H9 (cell line): Measurements from ENCODE around the gene PNLIP. TPM values are rescaled to one million over a fixed set of nuclear protein-coding genes. Genes with fewer than 3 reads are reported as not detected.

Experiments
- DNase-seq: peaks from one replicate; pipeline ENCODE4 v3.0.0-alpha.2; 2017
- H2AFZ ChIP-seq: one replicate; pipeline ENCODE4 v1.6.1; 2013; ENCODE audit warnings: mild to moderate bottlenecking, low read length, control low read depth, moderate library complexity
- H2AK5ac ChIP-seq: 2 replicates; pipeline ENCODE4 v1.6.1; 2013; ENCODE audit warnings: low read length, control low read depth, mixed read lengths; ENCODE audit not compliant: insufficient read length
- H2BK120ac ChIP-seq: one replicate; pipeline ENCODE4 v1.6.1; 2013; ENCODE audit warnings: low read depth, mild to moderate bottlenecking, low read length, control low read depth, inconsistent platforms; ENCODE audit not compliant: poor library complexity, severe bottlenecking
- H2BK12ac ChIP-seq: 2 replicates; pipeline ENCODE4 v1.6.1; 2013; ENCODE audit warnings: low read length, control low read depth, mixed read lengths, low read depth; ENCODE audit not compliant: insufficient read length
- H2BK15ac ChIP-seq: 2 replicates; pipeline ENCODE4 v1.6.1; 2013; ENCODE audit warnings: low read depth, low read length, control low read depth
- H2BK20ac ChIP-seq: one replicate; pipeline ENCODE4 v1.6.1; 2013; ENCODE audit warnings: low read depth, mild to moderate bottlenecking, low read length, control low read depth, inconsistent platforms; ENCODE audit not compliant: poor library complexity, severe bottlenecking
- H2BK5ac ChIP-seq: 2 replicates; pipeline ENCODE4 v1.6.1; 2013; ENCODE audit warnings: low read length, control low read depth, mixed read lengths; ENCODE audit not compliant: insufficient read length
- H3K14ac ChIP-seq: 2 replicates; pipeline ENCODE4 v1.6.1; 2013; ENCODE audit warnings: low read length, control low read depth; ENCODE audit not compliant: insufficient read depth
- H3K18ac ChIP-seq: 2 replicates; pipeline ENCODE4 v1.6.1; 2013; ENCODE audit warnings: low read depth, mild to moderate bottlenecking, mixed read lengths, low read length, control low read depth; ENCODE audit not compliant: insufficient read length
- H3K23ac ChIP-seq: 2 replicates; pipeline ENCODE4 v1.6.1; 2013; ENCODE audit warnings: low read length, control low read depth, mixed read lengths, low read depth; ENCODE audit not compliant: insufficient read length
- H3K23me2 ChIP-seq: 2 replicates; pipeline ENCODE4 v1.6.1; 2013; ENCODE audit warnings: low read depth, mild to moderate bottlenecking, mixed read lengths, low read length, control low read depth; ENCODE audit not compliant: insufficient read length, poor library complexity, severe bottlenecking
- H3K27ac ChIP-seq: 2 replicates; pipeline ENCODE4 v1.5.1; 2013; ENCODE audit warnings: low read length, control low read depth, mixed read lengths, low read depth; ENCODE audit not compliant: insufficient read length
- H3K27me3 ChIP-seq: 2 replicates; pipeline ENCODE4 v1.6.1; 2013; ENCODE audit warnings: low read length, control low read depth, inconsistent platforms; ENCODE audit not compliant: insufficient read depth
- H3K4ac ChIP-seq: 2 replicates; pipeline ENCODE4 v1.6.1; 2013; ENCODE audit warnings: low read depth, mild to moderate bottlenecking, control low read depth, inconsistent platforms, low read length, moderate library complexity
- H3K4me1 ChIP-seq: 2 replicates; pipeline ENCODE4 v1.6.1; 2013; ENCODE audit warnings: low read length, control low read depth, inconsistent platforms; ENCODE audit not compliant: insufficient read depth
- H3K4me2 ChIP-seq: 2 replicates; pipeline ENCODE4 v1.6.1; 2013; ENCODE audit warnings: low read length, control low read depth, mixed read lengths; ENCODE audit not compliant: insufficient read length, insufficient read depth
- H3K56ac ChIP-seq: 2 replicates; pipeline ENCODE4 v1.6.1; 2013; ENCODE audit warnings: low read depth, mild to moderate bottlenecking, mixed read lengths, low read length, control low read depth; ENCODE audit not compliant: insufficient read length
- H3K79me1 ChIP-seq: 2 replicates; pipeline ENCODE4 v1.6.1; 2013; ENCODE audit warnings: low read depth, mild to moderate bottlenecking, moderate library complexity, low read length, control low read depth, inconsistent platforms; ENCODE audit not compliant: insufficient read depth, poor library complexity, severe bottlenecking
- H3K79me2 ChIP-seq: 2 replicates; pipeline ENCODE4 v1.6.1; 2013; ENCODE audit warnings: low read length, control low read depth, inconsistent platforms; ENCODE audit not compliant: insufficient read depth
- H3K9ac ChIP-seq: 2 replicates; pipeline ENCODE4 v1.6.1; 2013; ENCODE audit warnings: low read length, control low read depth, mixed read lengths; ENCODE audit not compliant: insufficient read length; ENCODE audit errors: extremely low read depth
- H3K9me3 ChIP-seq: one replicate; pipeline ENCODE4 v1.6.1; 2013; ENCODE audit warnings: low read depth, low read length, inconsistent platforms; ENCODE audit not compliant: control insufficient read depth
- H3T11ph ChIP-seq: one replicate; pipeline ENCODE4 v1.6.1; 2013; ENCODE audit warnings: mild to moderate bottlenecking, low read length, control low read depth, inconsistent platforms
- H4K20me1 ChIP-seq: one replicate; pipeline ENCODE4 v1.6.1; 2013; ENCODE audit not compliant: control insufficient read depth, insufficient read length, insufficient read depth
- H4K5ac ChIP-seq: 2 replicates; pipeline ENCODE4 v1.6.1; 2013; ENCODE audit warnings: low read depth, mild to moderate bottlenecking, mixed read lengths, low read length, control low read depth; ENCODE audit not compliant: insufficient read length
- H4K8ac ChIP-seq: replicated peaks from 2 replicates; pipeline ENCODE4 v1.6.1; 2013; ENCODE audit warnings: low read length, control low read depth, mixed read lengths, low read depth; ENCODE audit not compliant: insufficient read length
- H4K91ac ChIP-seq: 2 replicates; pipeline ENCODE4 v1.6.1; 2013; ENCODE audit warnings: low read depth, mild to moderate bottlenecking, moderate library complexity, mixed read lengths, low read length, control low read depth; ENCODE audit not compliant: insufficient read length
- H3K27ac Mint-ChIP-seq, 3 experiments: 2 replicates in 2 of 3; 3 replicates in 1 of 3; pipeline ENCODE4 v1.8.0; 2020 to 2021; ENCODE audit warnings: mixed read lengths in 3 of 3, mild to moderate bottlenecking in 1 of 3, moderate library complexity in 1 of 3
- H3K27me3 Mint-ChIP-seq: 2 replicates; pipeline ENCODE4 v1.8.0; 2021; ENCODE audit warnings: low read depth, mild to moderate bottlenecking, moderate library complexity, mixed read lengths
- H3K36me3 Mint-ChIP-seq, 3 experiments: 2 replicates in 2 of 3; 3 replicates in 1 of 3; pipeline ENCODE4 v1.8.0; 2020 to 2021; ENCODE audit warnings: low read depth in 3 of 3, mixed read lengths in 3 of 3; ENCODE audit not compliant: insufficient read depth in 1 of 3
- H3K4me1 Mint-ChIP-seq, 2 experiments: 2 replicates each; pipeline ENCODE4 v1.8.0; 2020; ENCODE audit warnings: mixed read lengths in 2 of 2
- H3K4me3 Mint-ChIP-seq, 2 experiments: 2 replicates in 1 of 2; 3 replicates in 1 of 2; pipeline ENCODE4 v1.8.0; 2020 to 2021; ENCODE audit warnings: mild to moderate bottlenecking in 2 of 2, mixed read lengths in 2 of 2, moderate library complexity in 1 of 2
- H3K9me3 Mint-ChIP-seq, 2 experiments: 2 replicates in 1 of 2; 3 replicates in 1 of 2; pipeline ENCODE4 v1.8.0; 2020; ENCODE audit warnings: mild to moderate bottlenecking in 2 of 2, mixed read lengths in 2 of 2, moderate library complexity in 1 of 2
- WGBS: extraction: QIAGEN DNeasy Blood & Tissue Kit; methylation state at CpG from one replicate; pipeline ENCODE4 v1.1.7; 2013; ENCODE audit warnings: missing lambda C conversion rate, low lambda C conversion rate, mixed read lengths; ENCODE audit not compliant: insufficient read length; ENCODE audit errors: extremely low coverage; 5-methylcytosine and 5-hydroxymethylcytosine counted together
- total RNA-seq: library from RNA; stranded (reverse); gene quantifications from 2 replicates; pipeline ENCODE4 v1.2.1, GENCODE V29; 2021
- TF ChIP-seq, protein P1 (sequence below): fragments of 200-600 bp; sonication (generic); conservative IDR thresholded peaks from 3 replicates; pipeline ENCODE4 v1.8.0; 2021; ENCODE audit warnings: antibody characterized with exemption, mild to moderate bottlenecking

Gene PNLIP
- total RNA-seq, 1 experiment from 2014 or later, result not detected

DNA sequence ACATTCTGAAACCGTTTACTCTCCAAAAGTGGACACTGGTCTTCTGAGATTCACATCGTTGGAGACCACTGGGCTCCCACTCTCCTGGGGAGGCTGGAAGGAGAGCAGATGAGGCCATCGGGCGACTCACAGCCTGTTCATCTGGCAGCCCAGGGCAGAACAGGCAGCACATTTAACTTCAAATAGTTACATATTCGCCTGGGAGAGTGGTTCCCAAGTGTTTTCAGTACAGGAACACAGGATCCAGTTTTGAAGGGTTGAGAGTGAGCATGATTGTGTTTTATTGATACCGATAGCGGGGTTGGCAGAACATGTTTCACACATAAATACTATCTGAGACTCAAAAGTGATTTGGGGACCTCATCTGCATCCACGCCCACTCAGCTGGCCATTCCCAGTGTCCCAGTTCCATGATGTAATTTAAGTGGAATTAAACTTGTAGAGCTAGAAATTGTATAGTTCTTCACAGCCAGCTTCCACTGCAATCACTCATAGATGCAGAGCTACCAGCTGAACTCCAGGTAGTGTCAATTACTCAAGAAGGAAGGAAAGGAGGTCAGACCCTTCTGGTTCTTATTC, 22.8 kb upstream of the PNLIP start:
- H3K56ac ChIP-seq, result no peak overlapping the region
- H3K79me2 ChIP-seq, result no peaks in the 10 kb centered on the region
- no peak overlapping the region for H3K27ac ChIP-seq
- no peak overlapping the region for H4K5ac ChIP-seq
- Mint-ChIP-seq H3K9me3 (no peaks in the 10 kb centered on the region), H3K27me3 (no peaks in the 10 kb centered on the region), H3K36me3 (no peaks in the 10 kb centered on the region; a peak in 1 of 7 replicates), H3K4me1 (peaks cover 2 to 4% of the 10 kb centered on the region in 2 experiments; a peak in 3 of 4 replicates), H3K27ac (no peak overlapping the region), H3K4me3 (no peak overlapping the region)
- H3K79me1 ChIP-seq, result no peaks in the 10 kb centered on the region
- no peak overlapping the region for H4K8ac ChIP-seq
- H2BK20ac ChIP-seq, result no peak overlapping the region
- no peak overlapping the region for H2AK5ac ChIP-seq
- H2BK12ac ChIP-seq, result no peak overlapping the region
- no peak overlapping the region for H3K9ac ChIP-seq
- no CpG with 5 or more reads among the region's 8 CpGs for WGBS
- no peak overlapping the region for H2BK5ac ChIP-seq
- no peak overlapping the region for H4K91ac ChIP-seq
- H3K4me2 ChIP-seq, result no peak overlapping the region
- H2BK15ac ChIP-seq, result no peak overlapping the region
- no peak overlapping the region for H2AFZ ChIP-seq
- H4K20me1 ChIP-seq, result no peaks in the 10 kb centered on the region
- H3T11ph ChIP-seq, result no peak overlapping the region
- no peak overlapping the region for H3K4ac ChIP-seq
- no peaks in the 10 kb centered on the region for H3K4me1 ChIP-seq
- no peak overlapping the region for H3K18ac ChIP-seq
- H2BK120ac ChIP-seq, result no peak overlapping the region
- H3K27me3 ChIP-seq, result no peaks in the 10 kb centered on the region
- H3K23me2 ChIP-seq, result no peaks in the 10 kb centered on the region
- H3K9me3 ChIP-seq, result no peaks in the 10 kb centered on the region
- TF ChIP-seq, protein P1, sequence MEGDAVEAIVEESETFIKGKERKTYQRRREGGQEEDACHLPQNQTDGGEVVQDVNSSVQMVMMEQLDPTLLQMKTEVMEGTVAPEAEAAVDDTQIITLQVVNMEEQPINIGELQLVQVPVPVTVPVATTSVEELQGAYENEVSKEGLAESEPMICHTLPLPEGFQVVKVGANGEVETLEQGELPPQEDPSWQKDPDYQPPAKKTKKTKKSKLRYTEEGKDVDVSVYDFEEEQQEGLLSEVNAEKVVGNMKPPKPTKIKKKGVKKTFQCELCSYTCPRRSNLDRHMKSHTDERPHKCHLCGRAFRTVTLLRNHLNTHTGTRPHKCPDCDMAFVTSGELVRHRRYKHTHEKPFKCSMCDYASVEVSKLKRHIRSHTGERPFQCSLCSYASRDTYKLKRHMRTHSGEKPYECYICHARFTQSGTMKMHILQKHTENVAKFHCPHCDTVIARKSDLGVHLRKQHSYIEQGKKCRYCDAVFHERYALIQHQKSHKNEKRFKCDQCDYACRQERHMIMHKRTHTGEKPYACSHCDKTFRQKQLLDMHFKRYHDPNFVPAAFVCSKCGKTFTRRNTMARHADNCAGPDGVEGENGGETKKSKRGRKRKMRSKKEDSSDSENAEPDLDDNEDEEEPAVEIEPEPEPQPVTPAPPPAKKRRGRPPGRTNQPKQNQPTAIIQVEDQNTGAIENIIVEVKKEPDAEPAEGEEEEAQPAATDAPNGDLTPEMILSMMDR, result no peak
- no peak for DNase-seq
- H3K23ac ChIP-seq, result no peak overlapping the region
- H3K14ac ChIP-seq, result no peak overlapping the region
